Amniotic stem cell (primary cell): ENCODE results near the gene COG5.

Experiments
- DNase-seq: peaks from one replicate; lab custom pipeline; 2025; lab: John Stamatoyannopoulos, UW

Gene COG5

DNA sequence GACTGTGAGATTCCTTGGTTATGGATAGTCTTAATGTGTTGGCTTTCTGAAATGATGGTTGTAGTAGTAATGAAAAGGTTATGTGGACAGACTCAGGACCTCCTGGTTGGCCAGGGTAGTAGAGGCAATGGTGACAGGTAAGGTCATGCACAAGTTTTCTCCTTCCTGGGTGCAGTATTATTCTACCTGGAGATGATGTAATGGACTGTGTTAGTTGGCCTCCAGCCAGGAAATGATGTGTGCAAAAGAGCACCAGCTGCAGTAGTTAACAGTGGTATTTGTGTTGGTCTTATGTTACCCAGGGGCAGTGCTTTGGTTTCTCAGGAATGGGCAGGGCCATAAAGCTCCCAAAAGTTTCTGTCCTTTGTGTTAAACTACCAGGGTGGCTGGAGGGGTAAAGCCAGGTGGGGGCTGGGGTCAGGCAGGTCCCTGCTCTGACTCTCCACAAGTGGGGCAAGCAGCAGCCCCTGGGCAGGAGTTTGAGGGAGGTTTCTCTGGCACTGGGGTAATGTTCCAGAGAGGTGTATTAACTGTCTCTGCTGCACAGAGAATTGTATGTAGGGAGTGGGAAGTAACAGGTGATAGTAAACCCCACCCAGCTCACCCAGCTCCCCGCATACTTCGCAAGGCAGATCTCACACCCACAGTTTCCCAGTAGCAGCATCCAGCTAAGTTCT is 57.6 kb downstream of the COG5 start:
- no peak for DNase-seq

DNA sequence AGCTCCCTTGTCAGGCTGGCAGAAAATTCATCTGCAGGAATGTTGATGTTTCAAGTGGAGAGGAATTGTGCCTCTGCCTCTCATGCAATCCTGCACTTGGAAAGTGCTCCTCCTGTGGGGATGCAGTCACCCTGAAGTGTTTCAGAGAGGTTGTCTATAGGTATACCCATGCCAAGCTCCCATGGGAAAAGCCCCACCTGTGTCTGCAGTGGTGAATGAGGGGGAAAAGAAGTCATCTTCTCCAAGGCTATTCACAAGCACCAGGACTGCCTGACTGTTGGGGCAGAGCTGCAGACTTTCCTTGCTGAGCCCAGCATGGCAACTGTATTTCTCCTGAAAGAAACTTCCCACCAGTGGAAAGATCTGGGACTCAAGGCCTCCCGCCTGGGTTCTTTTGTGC is 58.4 kb downstream of the COG5 start:
- no peak for DNase-seq

DNA sequence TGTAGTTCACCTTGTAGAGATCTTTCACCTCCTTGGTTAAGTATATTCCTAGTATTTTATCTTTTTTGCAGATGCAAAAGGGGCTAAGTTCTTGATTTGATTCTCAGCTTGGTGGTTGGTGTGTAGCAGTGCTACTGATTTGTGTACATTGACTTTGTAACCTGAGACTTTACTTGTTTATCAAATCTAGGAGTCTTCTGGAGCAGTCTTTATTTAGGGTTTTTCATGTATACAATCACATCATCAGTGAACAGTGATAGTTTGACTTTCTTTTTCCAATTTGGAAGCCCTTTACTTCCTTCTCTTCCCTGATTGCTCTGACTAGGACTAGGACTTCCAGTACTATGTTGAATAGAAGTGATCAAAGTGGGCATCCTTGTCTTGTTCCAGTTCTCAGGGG is 60.0 kb downstream of the COG5 start:
- no peak for DNase-seq

DNA sequence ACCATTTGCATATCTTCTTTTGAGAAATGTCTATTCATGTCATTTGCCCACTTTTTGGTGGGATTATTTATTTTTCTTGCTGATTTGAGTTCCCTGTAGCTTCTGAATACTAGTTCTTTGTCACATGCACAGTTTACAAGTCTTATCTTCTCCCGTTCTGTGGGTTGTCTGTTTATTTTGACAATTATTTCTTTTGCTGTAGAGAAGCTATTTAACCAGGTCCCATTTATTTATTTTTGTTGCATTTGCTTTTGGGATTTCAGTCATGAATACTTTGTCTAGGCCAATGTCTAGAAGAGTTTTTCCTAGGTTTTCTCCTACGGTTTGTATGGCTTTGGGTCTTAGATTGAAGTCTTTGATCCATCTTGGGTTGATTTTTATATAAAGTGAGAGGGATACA is 60.9 kb downstream of the COG5 start:
- DNase-seq: no peak

DNA sequence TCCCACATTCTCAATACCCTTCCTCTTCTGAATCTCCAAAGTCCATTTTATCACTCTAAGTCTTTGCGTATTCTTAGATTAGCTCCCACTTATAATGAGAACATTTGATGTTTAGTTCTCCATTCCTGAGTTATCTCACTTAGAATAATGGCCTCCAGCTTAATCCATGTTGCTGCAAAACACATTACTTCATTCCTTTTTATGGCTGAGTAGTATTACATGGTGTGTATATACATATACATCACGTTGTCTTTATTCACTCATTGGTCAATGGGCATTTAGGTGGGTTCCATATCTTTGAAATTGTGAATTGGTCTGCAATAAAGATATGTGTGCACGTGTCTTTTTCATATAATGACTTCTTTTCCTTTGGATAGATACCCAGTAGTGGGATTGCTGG is 61.6 kb downstream of the COG5 start:
- no peak for DNase-seq

DNA sequence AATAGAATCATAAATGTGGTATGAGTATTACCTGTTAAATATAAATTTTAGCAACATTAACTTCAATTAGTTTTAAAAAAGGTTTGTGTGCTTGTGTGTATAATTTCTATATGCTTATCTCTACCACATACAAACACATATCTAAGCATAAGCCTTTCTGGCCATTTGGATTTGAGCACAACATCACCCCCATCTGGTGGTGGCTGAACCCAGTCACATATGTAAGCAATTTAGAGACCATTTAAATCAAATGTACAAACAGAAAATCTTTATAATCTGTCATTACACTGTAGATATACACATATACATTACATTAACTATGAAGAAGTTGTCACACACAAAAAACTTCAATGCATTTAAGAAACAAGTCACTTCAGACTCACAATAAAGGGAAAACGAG is 62.1 kb downstream of the COG5 start:
- DNase-seq: no peak

DNA sequence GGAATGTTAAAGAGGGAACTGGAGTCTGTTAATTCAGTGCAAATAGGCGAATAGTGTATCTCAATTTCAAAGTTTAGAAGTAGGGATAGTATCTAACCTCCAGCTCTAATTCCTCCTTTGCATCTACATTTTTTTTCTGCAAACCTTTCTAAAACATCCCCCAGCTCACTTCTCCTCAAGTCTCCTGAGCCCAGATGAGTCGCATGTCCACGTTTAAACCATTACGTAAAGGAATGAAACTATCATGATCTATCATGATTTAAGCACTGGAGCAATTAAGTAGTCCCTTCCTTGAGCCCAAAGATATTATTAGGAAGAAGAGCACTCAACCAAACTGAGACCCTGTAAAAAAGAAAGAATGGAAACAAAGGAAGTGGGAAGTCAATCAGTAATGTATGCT is 64.0 kb downstream of the COG5 start:
- no peak for DNase-seq

DNA sequence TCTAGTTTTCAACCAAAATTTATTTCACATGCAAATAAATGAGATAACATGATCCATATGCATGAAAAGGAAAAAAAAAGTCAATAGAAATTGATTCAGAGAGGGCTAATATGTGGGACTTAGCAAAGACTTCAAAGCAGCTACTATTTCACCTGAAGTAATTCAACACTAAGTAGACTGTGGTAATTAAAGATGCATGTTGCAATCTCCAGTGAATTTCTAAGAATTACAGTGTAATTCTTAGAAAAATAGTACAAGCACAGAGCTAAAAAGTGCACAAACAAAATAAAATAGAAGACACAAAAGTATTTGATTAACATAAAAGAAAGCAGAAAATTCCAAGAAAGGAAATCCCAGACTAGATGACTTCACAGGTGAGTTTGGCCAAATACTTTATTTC is 68.2 kb downstream of the COG5 start:
- DNase-seq: no peak

DNA sequence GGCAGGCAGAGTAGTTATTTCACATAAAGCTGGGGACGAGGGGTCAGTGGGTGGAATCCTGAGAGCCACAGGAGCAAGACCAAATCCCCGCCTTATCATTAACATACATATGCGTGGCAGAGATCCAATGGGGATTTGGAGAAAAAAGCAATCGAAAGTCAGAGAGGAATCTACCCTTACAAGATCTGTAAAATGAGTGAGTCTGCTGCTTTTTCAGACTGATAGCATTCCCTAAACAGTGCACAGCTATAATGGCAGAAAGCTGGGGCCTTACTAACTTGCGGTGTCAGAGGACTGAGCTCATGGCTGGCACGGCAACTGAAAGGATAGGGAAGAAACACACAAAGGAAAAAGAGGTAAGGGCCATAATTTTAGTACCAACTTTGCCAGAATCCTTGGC is 68.8 kb downstream of the COG5 start:
- no peak for DNase-seq

DNA sequence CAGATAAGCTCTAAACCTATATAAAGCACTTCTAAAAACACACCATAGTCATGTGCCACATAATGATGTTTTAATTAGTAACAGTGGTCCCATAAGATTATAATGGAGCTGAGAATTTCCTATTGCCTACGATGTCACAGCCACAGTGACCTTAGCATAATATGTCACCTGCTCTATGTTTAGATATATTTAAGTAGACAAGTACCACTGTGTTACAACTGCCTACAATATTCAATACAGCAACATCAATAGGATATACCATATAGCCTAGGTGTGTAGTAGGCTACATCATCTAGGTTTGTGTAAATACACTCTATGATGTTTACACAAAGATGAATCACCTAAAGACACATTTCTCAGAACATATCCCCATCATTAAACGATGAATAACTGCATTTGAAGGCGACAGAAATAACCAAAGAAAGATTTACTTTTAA is 69.4 kb downstream of the COG5 start:
- DNase-seq: no peak

DNA sequence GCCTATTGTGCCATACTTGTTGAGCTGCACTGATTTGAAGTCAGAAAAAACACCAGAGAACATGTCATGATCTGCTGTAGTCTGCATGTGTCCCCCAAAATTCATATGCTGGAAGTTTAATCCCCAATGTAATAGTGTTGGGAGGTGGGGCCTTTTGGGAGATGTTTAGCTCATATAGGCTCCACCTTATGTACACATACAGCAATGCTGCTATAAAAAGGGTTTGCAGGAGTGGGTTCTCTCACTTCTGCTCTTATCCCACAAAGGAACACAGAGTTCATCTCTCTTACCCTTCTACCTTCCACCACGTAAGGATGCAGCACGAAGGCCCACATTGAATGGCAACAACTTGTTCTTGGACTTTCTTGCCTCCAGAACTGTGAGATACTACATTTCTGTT is 70.8 kb downstream of the COG5 start:
- no peak for DNase-seq

DNA sequence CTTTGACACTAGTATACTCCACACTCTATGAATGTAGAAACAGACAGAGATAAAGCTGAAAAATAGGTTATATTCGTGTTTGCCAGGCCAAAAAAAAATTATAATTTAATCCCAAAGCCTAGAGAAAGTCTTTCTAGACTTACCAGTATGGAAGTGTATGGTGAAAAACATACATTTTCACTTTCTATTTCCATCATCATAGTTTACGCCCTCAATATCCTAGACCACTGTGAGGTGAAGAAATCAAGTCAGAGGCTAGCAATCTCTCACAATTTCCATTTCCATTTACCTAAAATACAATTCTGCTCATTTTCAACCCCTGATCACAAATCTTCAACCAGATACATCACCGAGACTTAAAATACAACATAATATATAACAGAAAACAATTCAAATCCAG is 77.7 kb downstream of the COG5 start:
- no peak for DNase-seq

DNA sequence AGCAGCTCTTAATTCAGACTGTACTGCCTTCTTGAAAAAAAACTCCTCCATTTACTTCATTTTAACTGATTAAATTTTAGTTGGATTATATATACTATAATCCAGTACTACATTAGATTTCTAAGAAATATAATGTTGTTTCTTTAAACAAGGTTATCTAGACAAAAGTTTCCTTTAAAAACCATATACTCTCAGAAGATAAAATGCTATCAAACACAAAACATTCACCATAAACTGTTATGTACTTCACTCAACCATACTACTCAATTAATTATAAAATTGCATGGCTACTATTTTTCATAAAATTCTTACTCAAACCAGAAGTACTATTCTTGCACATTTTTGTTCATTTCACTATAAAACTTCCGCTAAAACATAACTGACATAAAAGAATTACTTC is 81.1 kb downstream of the COG5 start:
- no peak for DNase-seq

DNA sequence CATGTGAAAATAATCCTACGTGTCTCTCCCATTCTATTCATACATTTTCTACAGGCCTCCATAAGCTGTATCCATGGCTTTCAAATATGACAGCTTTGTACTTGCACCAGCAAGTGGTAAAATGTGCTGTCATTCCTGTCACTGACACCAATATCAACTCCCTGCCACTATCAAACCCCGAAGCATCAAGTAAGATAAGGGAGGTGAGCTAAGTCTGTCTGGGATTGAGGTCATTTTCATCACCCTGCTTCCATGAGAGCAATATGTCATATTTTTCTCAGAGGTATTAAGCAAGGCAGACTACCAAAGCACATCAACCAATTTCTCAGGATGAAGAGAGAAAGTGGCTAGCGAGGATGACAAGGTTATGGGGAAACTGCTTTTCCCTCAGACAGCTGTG is 82.8 kb downstream of the COG5 start:
- no peak for DNase-seq

DNA sequence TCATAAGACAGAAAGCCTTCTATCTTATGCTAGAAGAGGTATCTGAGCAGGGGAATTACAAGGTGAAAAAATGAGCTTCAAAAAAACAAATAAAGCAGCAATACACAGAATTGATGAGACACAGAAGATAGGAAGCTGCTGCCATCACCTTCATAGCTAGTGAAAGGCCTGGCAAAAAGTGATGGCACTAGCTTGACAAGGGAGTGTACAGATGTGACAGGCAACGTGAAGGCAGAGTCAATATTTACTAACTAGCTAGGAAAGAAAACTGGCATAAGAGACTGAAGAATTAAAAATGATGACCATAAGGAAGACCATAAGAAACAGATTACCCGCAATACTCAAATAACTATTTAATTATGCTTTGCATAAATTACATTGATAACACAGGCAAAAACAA is 84.4 kb downstream of the COG5 start:
- no peak for DNase-seq

DNA sequence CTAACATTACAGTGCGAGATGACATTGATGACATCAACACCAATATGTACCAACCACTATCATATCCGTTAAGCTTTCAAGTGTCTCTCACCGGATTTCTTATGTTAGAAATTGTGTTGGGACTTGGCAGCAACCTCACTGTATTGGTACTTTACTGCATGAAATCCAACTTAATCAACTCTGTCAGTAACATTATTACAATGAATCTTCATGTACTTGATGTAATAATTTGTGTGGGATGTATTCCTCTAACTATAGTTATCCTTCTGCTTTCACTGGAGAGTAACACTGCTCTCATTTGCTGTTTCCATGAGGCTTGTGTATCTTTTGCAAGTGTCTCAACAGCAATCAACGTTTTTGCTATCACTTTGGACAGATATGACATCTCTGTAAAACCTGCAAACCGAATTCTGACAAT is 89.6 kb downstream of the COG5 start:
- no peak for DNase-seq

DNA sequence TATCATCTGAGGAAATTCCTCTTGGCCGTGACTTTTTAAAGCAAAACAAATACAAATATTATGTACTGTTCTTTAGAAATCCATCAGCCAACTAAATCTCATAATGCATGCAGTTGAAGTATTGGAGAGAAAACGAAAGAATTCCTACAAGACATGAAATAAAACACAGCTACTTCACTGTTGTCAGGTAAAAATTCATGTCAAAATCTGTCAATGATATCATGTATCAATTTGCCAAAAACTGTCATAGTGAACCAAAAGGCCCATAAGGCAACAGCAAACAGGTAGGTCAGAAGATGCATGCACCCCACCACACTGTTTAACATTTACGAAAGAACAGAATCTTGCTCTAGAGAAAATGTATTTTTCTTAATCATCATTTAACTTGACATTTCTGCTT is 91.6 kb downstream of the COG5 start:
- DNase-seq: no peak

DNA sequence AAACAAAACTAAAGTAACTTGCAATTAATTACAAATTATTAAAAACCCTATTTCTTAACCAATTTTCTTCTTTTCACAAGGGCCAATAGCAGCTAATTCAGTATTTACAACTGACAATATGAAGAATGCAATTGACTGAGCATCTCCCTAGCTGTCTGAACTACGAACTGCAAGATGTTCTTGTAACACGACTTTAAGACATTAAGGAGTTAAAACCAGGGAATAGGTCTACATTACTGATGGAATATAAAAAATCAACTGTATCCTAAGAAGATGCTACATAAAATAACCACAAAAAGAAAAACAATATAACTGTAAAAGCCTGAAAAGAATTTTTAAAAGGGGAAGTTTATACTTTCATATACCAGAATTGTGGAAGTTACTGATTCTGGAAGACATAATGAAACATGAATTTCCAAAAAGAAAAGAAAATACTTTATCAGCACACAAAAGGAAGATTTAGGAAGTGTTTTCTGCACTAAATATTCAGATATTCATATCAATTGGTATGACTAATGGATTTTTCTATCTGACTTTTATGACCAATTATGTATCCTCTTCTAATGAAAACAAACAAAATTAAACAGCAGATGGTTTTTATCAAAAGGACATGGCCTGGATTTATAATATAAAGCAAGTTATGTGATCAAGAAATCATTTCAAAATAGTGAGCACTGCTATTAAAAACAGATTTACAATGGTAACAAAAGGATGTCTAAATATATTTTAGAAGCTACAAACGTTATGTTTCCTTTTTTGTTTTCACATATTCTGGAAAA is 92.2 kb downstream of the COG5 start:
- DNase-seq: no peak

DNA sequence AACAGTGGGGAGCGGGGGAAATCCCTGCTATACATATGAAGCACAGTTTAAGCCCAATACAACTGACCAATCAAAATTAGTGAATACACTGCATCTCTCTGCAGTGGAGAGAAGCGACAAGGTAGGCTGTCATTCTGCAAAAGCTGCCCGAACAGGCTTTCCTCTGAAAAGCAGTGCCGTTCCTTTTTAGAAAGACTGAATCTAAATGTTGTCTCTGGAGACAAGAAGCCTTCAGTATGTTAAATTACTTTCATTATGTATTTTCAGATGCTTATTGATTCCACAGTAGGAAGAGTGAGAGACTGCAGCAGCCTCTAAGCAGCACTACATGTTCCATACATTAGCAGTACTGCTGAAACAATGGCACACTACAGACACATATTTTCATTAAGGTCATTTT is 93.8 kb downstream of the COG5 start, which contains the start of gene GPR22:
GPR22 (plus strand) TSS at position 129 of the 400 bp plus-strand sequence. CDS start 4,004 bp downstream, outside the sequence.
- DNase-seq: no peak

DNA sequence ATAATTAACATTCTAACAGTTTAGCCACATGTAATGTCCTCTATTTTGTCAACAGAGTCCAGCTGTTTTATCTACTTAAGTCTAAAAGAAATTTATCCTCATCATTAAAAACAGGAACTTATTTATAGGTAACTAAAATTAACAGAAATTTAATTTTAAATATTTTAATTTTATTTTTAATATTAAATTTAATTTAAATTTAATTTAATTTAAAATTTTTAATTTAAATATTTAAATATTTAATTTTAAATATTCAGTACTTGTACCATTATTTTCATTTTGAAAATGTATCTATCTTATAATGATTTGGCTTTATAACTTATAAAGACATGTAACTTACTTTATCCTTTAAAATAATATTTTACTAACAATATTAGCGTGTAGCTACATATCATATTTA is 94.9 kb downstream of the COG5 start:
- DNase-seq: no peak

DNA sequence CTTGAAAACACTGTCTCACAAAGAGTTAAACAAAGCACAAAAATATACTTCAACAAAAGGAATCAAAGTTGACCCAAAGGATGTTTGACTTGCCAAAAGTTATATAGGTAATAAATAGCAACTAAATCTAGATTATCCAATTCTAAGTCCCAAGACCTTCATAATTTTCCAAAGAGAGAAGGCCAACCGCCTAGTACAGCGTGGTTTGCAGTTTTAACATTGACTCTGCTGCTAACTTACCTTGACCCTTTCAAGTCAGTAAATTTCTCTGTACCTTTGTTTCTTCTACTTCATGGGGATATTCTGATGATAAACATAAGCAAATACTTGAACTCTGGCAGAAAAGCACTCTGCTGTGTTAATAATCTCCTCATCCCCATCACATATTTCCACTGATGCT is 95.7 kb downstream of the COG5 start:
- no peak for DNase-seq

DNA sequence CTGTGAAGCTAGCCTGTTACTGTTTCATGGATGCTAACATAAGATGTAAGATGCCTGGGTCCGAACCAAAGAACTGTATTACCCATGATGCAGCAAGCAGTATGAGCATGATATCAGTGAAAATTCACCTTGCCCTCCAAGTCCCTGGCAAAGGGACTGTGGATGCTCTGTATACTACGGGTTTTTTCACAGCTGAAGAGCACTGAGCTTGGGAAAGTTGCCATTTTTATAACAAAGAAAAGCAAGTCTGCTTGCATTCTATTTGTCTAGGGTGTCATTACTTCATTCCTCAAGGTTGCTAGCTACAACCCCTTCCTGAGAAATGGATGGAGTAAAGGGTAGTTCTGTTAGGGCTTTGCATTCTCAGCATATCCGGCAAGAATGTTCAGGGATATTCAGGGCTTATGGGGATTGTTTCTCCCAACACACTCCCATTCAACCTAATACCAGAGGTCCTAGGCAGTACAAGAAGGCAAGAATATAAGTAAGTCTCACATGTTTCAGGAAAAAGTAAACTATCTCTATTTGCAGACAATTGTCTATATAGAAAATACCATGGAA is 99.0 kb downstream of the COG5 start:
- DNase-seq: no peak
